ENCODE data around the gene DMPK. TPM values are rescaled to one million over a fixed set of nuclear protein-coding genes. Genes with fewer than 3 reads are reported as not detected.

DMPK gene, protein sequence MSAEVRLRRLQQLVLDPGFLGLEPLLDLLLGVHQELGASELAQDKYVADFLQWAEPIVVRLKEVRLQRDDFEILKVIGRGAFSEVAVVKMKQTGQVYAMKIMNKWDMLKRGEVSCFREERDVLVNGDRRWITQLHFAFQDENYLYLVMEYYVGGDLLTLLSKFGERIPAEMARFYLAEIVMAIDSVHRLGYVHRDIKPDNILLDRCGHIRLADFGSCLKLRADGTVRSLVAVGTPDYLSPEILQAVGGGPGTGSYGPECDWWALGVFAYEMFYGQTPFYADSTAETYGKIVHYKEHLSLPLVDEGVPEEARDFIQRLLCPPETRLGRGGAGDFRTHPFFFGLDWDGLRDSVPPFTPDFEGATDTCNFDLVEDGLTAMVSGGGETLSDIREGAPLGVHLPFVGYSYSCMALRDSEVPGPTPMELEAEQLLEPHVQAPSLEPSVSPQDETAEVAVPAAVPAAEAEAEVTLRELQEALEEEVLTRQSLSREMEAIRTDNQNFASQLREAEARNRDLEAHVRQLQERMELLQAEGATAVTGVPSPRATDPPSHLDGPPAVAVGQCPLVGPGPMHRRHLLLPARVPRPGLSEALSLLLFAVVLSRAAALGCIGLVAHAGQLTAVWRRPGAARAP
- total RNA-seq (ENCODE audit: low replicate concordance) = 28.9 and 131 TPM in 2 replicates

DNA sequence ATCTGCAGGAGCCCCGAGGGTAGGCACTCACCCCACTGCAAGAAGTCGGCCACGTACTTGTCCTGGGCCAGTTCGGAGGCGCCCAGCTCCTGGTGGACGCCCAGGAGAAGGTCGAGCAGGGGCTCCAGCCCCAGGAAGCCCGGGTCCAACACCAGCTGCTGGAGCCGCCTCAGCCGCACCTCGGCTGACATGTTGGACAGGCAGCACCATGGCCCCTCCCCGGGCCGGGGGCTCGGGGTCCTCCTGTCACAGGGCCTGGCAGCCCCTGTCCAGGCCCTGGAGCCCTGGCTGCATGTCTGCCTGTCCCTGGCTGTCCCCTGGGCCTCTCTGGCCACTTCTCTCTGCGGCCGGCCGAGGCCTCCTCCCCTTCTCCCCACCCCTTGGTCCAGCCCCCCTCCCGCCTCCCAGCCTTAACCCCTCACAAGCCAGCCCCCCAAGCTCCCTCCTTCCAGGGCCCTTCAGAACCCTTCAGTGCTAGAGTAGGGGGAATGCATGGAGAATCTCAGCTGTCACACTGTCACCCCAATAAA, at the start of gene DMPK:
Gene DMPK (minus strand): TSS at position 329 of the 530 bp plus-strand sequence. CDS start 138 bp downstream, at position 191.

DNA sequence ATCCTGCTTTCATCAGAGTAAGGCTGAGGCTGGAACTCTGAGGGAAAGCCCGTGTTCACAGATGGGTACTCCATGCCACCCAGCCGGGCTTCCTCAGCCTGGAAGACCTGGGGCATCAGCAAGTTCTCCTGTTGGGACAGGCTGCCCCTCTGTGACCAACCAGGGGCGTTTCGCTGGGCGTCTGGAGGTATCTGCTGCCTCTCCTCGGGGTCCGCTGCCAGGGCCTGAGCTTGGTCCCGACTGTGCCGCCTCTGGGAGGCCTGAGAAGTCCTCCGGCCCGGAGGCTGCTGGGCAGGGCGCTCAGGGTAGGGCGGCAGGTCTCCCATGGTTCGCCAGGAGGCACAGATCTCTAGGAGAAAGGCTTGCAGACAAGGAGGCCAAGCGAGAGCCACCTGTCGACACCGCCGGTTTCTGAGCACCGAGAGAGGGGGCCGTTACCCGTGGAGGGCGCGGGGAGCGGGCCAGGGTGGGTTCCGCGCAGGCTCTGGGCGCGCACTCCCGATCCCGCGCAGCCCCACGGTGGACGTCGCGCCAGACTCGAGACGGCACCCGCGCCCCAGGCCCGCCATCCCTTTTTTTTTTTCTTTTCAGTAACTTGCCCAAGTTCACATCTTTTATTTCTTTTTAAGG, 32.7 kb upstream of the DMPK start, which contains the start of gene RSPH6A:
Gene RSPH6A (minus strand): TSS at position 458 of the 630 bp plus-strand sequence. CDS start 132 bp downstream, at position 326.

DNA sequence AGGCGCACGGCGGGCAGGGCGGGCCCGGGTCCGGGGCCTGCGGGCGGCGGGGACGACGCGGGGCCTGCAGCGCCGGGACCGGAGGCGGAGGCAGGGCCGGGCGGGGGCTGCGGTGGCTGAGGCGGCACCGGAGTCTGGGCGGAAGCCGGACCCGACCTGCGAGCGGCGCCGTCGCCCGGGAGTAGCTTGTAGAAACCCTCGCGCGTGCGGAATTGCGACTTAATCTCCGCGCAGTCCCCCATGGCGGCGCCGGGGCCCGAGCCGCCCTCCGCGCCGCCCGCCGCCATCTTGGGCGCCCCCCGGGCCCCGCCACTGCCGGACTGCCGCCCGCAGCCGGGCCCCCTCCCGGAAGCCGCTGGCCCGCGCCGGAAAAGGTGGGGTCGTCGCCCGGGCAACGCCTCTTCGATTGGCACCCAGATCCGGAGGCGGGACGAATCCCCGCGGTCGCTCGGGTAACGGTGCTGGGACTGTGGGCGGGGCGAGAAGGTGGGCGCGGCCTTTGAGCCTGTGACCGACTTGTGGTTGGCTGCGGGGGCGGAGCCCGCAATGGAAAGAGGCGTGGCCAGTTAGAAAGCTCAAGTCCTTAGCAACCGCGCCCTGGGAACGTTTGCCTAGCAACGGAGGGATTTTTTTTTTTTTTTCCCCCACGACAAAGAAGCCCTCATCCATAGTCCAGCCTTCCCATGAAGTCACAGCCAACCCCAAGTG, 10.3 kb upstream of the DMPK start, which contains the start of gene DMWD:
Gene DMWD (minus strand): TSS at position 376 of the 708 bp plus-strand sequence. CDS start 89 bp downstream, at position 287.

DNA sequence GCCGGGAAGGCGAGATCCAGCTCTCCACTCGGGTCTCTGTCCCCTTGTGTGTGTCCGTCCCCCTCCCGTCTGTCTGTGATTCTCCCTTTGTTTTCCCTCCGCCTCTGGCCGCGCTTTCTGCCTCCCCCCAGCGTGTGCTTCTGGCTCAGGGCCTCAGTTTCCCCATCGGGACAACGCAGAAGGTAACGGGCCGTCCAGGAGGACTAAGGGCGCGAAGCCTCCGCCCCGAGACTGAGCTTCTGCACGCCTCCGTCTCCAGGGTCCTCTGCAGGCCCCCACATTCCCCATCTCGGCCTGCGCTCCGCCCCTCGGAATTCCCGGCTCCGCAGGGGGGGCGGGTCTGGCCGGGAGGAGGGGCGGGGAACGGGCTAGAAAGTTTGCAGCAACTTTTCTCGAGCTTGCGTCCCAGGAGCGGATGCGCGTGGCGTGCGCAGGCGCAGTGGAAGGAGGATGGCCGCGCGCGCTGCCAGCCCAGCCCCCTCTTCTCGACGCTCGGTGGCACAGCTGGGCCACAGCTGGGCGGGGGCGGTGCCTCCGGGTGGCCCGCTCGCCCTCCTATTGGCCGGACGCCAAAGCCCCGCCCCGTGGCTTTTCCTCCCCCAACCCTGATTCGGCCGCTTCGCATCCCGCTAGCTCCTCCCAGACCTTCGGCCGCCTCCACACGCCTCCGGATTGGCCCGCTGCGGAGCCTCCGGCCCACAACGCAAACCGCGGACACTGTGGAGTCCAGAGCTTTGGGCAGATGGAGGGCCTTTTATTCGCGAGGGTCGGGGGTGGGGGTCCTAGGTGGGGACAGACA, 13.1 kb downstream of the DMPK start, which contains the start of gene SIX5:
Gene SIX5 (minus strand): TSS at position 269 of the 799 bp plus-strand sequence. CDS start 408 bp downstream, outside the sequence.

GRCh38 chr19:45733160-45733810, 49.0 kb downstream of the DMPK start, which contains the start of gene MEIOSIN:
MEIOSIN (plus strand) TSS chr19:45733439; CDS start chr19:45735377, 1,938 bp downstream.

GRCh38 chr19:45730368-45731288, 51.7 kb downstream of the DMPK start, which contains the start of gene FBXO46:
FBXO46 (minus strand) TSS chr19:45730896; CDS start chr19:45713495, 17,401 bp downstream.

Other genes with a start within 250 kb of the DMPK start
- 2.1 and 3.1 TPM in 2 replicates for gene OPA3, start 197.7 kb downstream of the DMPK start, total RNA-seq (ENCODE audit: low replicate concordance)
- 0.23 TPM in 1 of 2 replicates, not detected in the other for gene GPR4, start 180.3 kb downstream of the DMPK start, total RNA-seq (ENCODE audit: low replicate concordance)
- gene EML2, start 143.1 kb downstream of the DMPK start, total RNA-seq (ENCODE audit: low replicate concordance) = 33.4 and 64.9 TPM in 2 replicates
- gene GIPR, start 114.3 kb downstream of the DMPK start, total RNA-seq (ENCODE audit: low replicate concordance) = 1.8 TPM in 1 of 2 replicates, not detected in the other
- gene SNRPD2, start 90.5 kb downstream of the DMPK start, total RNA-seq (ENCODE audit: low replicate concordance) = 966 and 1,002 TPM in 2 replicates
- gene QPCTL, start 89.8 kb downstream of the DMPK start, total RNA-seq (ENCODE audit: low replicate concordance) = 3.2 and 10.4 TPM in 2 replicates
- gene FBXO46, start 51.6 kb downstream of the DMPK start, total RNA-seq (ENCODE audit: low replicate concordance) = 2.3 and 3.5 TPM in 2 replicates
- not detected in 2 replicates for gene MEIOSIN, start 49.1 kb downstream of the DMPK start, total RNA-seq (ENCODE audit: low replicate concordance)
- 4.1 and 6.2 TPM in 2 replicates for gene SIX5, start 13.2 kb downstream of the DMPK start, total RNA-seq (ENCODE audit: low replicate concordance)
- 14.3 and 21.6 TPM in 2 replicates for gene DMWD, start 10.4 kb upstream of the DMPK start, total RNA-seq (ENCODE audit: low replicate concordance)
- 0.08 TPM in 1 of 2 replicates, not detected in the other for gene RSPH6A, start 32.8 kb upstream of the DMPK start, total RNA-seq (ENCODE audit: low replicate concordance)
- 29.4 and 46.5 TPM in 2 replicates for gene SYMPK, start 80.7 kb upstream of the DMPK start, total RNA-seq (ENCODE audit: low replicate concordance)
- gene FOXA3, start 81.8 kb upstream of the DMPK start, total RNA-seq (ENCODE audit: low replicate concordance) = not detected in 2 replicates
- 14.5 and 24.1 TPM in 2 replicates for gene IRF2BP1, start 103.7 kb upstream of the DMPK start, total RNA-seq (ENCODE audit: low replicate concordance)
- 0.94 and 1.1 TPM in 2 replicates for gene MYPOP, start 120.1 kb upstream of the DMPK start, total RNA-seq (ENCODE audit: low replicate concordance)
- not detected in 2 replicates for gene NANOS2, start 132.3 kb upstream of the DMPK start, total RNA-seq (ENCODE audit: low replicate concordance)
- 0.23 and 1.2 TPM in 2 replicates for gene NOVA2, start 191.4 kb upstream of the DMPK start, total RNA-seq (ENCODE audit: low replicate concordance)
- 6.0 and 6.4 TPM in 2 replicates for gene CCDC61, start 213.0 kb upstream of the DMPK start, total RNA-seq (ENCODE audit: low replicate concordance)
- not detected in 2 replicates for gene PGLYRP1, start 240.6 kb upstream of the DMPK start, total RNA-seq (ENCODE audit: low replicate concordance)

Data from smooth muscle cell of the coronary artery (primary cell).